GM12892 (cell line): ENCODE data around the gene RTN1.

Experiments
- DNase-seq: peaks from one replicate; pipeline ENCODE4 v3.0.0; 2011; ENCODE audit not compliant: insufficient read length
- FAIRE-seq: peaks from 2 replicates; lab custom pipeline; 2011; peaks lifted over from hg19 to GRCh38; lab: Jason Lieb, UNC
- POLR2A ChIP-seq: IDR thresholded peaks from 2 replicates; pipeline ENCODE4 v1.6.1; 2011; ENCODE audit warnings: low read depth, low read length, control low read depth
- POLR2AphosphoS5 ChIP-seq: IDR thresholded peaks from 2 replicates; pipeline ENCODE4 v1.6.1; 2011; ENCODE audit warnings: low read depth, low read length, control low read depth
- TAF1 ChIP-seq: IDR thresholded peaks from 2 replicates; pipeline ENCODE4 v1.6.1; 2011; ENCODE audit warnings: low read depth, mild to moderate bottlenecking, control low read depth, low read length, borderline replicate concordance

RTN1 gene

DNA sequence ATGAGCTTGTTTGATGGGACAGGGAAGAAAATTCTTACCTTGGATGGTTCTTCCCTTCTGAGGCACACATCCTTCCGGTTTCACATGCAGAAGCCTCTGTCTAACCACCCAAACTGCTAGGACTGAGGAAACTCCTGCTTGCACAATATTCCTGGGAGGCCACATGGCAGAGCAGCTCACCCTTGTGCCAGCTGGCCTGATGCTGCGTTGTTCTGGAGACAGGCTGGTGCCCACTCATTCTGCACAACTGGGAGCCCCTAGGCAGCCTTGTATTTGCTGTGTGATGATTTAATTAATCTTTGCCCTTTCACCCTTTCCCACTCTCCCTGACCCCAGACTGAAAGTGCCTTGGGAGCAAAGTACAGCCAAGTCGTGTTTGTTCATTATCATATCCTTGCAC, 130.8 kb downstream of the RTN1 start:
- FAIRE-seq (no peak), DNase-seq (no peak)
- TF ChIP-seq POLR2A (no peak), POLR2AphosphoS5 (no peak)

DNA sequence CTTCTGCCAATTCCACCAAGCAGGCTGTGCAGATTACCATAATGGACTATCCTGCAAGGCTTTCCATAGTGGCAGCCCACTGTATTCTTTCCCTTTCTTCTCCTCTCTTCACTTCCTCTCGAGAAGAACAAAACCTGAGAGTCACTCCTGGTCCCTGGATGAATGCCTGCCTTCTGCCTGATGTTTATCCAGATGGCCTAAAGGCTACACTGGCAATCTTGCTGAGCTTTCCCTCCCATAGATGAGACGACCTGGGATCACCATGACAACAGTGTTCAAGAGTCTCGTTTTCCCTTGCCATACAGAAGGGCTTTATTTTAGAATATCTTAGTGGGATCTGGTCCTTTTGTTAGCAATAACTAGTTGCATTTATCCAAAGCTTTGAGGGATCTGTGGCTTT, 142.3 kb downstream of the RTN1 start:
- FAIRE-seq (no peak), DNase-seq (no peak)
- TF ChIP-seq POLR2AphosphoS5 (no peak), POLR2A (no peak), TAF1 (no peak)

DNA sequence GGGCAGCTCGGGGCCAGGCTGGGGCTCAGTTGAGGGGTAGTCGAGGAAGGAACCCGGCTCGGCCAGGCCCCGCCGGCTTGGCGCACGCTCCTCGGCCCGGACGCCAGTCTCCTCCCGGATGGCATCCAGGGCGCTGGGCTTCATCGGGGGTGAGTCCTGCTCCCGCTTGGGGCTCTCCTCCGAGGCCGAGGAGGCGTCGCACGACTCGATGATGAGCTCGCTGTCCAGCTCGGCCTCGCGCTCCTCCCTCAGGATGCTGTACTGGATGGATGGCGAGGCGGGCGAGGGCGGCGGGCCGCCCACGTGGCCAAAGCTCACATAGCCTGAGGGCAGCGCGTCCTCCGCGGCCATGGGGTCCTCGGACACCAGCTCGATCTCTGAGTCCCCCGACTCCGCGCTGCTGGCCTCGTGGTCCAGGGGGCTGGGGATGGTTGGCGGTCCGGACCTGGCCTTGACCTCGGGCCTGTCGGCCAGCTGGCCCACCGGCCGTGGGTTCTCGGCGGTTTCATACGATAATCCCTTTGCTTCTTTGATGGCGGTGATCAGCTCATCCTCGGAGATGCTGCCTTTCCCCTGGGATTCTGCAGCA, 143.4 kb downstream of the RTN1 start:
- FAIRE-seq (no peak), DNase-seq (no peak)
- no peak for TF ChIP-seq POLR2AphosphoS5
- TF ChIP-seq TAF1 = no peak
- no peak for TF ChIP-seq POLR2A

DNA sequence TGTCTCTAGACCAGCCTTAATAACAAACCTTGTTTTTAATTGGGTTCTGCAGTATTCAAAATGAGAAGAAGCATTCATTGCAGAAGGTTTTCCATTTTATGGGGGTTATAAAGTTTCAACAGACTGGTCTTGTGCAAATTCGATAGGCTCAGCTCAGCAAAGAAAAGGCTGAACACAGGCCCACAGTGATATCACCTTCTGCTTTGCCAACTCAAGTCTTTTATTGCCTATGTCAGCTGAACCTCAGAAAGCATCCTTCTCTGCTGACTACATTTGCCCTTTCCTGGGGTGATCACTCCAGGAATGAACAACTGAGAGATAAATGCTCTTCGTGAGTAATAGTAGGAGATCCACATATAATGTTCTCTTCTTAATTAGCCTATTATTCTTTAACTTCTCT, 159.5 kb downstream of the RTN1 start:
- DNase-seq (no peak), FAIRE-seq (no peak)
- TF ChIP-seq POLR2AphosphoS5 (no peak), TAF1 (no peak), POLR2A (no peak)

DNA sequence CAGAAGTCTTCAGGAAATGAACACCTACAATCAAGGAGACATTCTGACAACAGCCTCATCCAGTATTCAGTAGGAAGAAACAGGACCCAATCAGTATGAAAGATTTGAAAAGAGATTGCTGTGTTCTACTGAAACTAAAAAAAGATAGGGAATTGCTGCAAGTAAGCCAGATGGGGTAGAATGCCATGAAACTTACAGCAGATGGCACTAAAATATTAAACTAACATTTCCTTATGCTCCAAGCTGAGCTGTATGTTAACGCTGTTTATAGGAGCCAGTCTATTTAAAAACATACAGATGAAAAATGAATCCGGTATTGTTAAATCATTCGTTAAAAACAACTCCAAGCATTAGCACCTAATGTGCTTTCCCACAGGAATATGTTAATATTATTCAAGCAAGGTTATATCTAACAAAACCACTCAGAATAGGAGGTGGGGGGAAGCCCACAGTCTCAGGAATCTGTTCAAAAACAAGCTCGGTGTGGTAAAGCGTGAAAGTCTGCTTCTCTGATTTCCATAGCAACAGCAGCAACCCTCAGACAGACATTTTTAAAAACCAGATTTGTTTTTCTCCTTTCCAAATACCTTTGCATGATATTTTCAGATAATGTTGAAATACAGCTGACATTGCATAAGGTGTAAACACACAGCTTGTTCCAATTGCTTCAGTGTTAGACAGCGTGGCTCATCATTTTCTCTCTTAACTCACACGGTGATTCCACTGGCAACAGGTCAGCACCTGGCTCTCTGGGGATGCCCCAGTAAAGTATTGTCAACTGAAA, 162.6 kb downstream of the RTN1 start:
- no peak for DNase-seq
- FAIRE-seq = no peak
- TF ChIP-seq POLR2AphosphoS5 (no peak), POLR2A (no peak), TAF1 (no peak)

DNA sequence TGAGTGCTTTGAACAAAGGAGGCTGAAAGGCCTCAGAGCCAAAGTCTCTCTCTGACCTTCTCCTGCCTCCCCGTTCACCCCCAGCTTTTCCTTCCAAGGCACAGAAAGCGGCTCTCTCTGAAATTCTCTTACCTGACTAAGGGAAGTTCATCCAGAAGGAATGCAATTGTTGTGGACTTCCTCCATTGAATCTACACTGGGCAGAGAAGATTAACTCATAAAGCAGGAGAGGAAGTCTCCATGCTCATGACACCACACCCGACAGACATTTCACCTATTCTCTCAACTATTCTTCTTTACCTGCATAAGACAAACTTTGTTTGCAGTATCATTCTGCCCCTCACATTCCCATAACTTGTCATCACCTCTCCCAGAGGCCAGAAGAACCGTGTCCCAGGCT, 164.7 kb downstream of the RTN1 start:
- FAIRE-seq = no peak
- DNase-seq = no peak
- no peak for TF ChIP-seq TAF1
- no peak for TF ChIP-seq POLR2AphosphoS5
- TF ChIP-seq POLR2A = no peak

DNA sequence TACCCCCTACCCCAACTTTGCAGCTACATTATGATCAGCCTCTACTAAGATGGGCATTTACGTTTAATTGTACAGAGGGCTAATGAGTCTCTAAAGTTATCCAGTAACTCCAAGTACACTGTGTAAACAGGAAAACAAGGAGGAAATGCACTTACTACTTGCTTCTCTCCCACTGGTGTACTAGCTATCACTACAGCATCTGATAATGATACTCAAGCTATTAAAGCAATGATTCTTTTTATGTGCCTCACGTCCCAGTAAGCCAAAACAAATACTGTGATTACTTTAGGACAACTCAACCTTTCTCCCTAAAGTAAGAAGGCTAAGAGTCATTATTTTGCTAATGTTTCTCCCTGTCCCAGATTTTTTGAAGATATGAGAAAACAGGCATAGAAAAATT, 165.3 kb downstream of the RTN1 start:
- FAIRE-seq (no peak), DNase-seq (no peak)
- TF ChIP-seq POLR2AphosphoS5 (no peak), POLR2A (no peak), TAF1 (no peak)

DNA sequence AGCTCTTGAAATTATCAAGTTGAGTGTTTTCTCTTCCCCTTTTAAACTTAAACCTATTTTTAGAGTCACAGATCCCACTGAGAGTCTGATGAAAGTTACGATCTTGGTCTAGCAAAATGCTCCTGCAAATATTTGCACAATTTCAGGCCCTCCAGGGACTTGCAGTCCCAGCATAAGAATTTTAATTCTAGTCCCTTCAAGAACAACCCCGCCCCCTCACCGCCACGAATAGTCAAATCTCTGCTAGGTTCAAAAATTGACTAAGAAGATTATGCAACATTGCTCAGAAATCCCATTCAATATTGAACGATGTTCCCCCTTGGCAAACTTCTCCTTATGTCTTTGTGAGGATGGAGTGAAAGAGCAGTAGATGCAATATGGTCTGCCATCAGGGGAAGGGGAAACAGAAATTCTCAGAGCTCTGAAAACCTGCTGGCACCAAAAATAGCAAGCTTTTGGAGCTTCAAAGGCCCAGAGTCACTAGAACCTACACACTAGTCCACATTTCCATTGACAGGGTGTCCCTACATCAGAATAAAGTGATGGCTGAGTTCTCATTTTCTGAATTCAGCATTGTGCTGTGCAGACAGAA, 166.4 kb downstream of the RTN1 start:
- FAIRE-seq = no peak
- TF ChIP-seq TAF1 (no peak), POLR2A (no peak), POLR2AphosphoS5 (no peak)

DNA sequence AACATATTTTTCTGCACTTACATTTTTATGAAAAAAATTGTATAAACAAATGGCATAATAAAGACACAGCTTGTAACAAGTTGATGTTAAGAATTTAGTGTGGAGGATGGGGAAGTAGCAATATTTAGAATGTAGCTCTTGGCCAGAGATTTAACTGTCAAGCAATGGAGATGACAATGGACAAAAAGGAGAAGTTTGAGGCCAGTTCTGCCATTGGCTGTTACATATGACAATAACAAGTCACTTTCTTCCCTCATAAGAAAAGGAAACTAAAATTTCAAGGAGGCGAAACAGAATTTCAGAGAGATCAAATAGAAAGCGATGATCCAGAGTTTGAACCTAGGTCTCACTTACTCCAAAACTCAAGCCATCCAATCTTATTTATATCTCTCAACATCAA, 171.1 kb downstream of the RTN1 start:
- no peak for DNase-seq
- FAIRE-seq = no peak

More for the DNA sequence above, 166.4 kb downstream of the RTN1 start:
- DNase-seq = no peak

DNA sequence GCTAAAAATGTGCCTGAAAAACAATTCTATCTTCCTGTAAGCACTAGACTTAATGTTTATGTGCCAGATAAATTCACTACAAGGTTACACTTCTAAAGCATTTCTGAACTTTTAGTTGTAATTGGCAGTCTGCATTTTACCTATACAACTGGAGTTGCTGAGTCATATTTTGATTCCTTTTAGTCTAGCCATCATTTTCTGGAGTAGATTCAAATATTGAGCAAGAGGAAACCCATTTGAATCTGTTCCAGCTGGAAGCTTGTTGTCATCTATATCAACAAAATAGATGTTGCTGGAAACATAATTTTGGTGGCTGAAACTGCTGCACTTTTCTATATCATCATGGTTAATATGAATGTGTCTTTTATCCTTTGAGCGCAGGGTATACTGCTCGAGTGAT, 171.8 kb downstream of the RTN1 start:
- TF ChIP-seq POLR2A (no peak), TAF1 (no peak), POLR2AphosphoS5 (no peak)
- DNase-seq = no peak
- FAIRE-seq = no peak

More for the DNA sequence above, 171.1 kb downstream of the RTN1 start:
- TF ChIP-seq POLR2A = no peak
- TF ChIP-seq TAF1 = no peak
- no peak for TF ChIP-seq POLR2AphosphoS5

DNA sequence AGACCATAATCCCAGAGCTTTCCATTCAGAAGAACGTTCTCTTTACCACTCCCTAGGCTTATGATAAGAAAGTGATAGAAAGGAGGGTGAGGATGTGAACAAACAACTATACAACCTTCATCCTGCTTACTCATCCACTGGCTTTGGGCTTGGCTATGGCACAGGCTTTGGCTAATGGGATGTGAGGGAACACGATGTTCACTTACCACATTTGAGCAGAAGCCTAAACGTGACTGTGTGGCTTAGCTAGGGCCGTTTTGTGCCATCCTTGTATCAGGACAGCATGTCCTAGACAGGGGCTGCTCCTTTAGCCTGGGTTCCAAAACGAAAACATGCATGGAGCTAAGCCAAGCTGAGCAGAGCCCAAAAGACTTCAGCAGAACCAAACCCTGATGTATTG, 175.4 kb downstream of the RTN1 start:
- no peak for DNase-seq
- FAIRE-seq = no peak
- TF ChIP-seq TAF1 (no peak), POLR2AphosphoS5 (no peak), POLR2A (no peak)
